GM11168 (cell line): ENCODE measurements around the gene PILRA.
"Not testable (repeated sequence)": the region's sequence is repeated elsewhere in the genome, so short reads cannot be mapped to it uniquely, and the experiment has no call there.

ENCODE experiments used
- in situ Hi-C: fragments of 300-500 bp; cut with MboI; formaldehyde crosslinking; loops from one replicate; pipeline ENCODE4 v1.12.0; 2022; ENCODE audit warnings: low sequenced_read_pairs; ENCODE audit not compliant: unreplicated experiment

The PILRA gene

DNA sequence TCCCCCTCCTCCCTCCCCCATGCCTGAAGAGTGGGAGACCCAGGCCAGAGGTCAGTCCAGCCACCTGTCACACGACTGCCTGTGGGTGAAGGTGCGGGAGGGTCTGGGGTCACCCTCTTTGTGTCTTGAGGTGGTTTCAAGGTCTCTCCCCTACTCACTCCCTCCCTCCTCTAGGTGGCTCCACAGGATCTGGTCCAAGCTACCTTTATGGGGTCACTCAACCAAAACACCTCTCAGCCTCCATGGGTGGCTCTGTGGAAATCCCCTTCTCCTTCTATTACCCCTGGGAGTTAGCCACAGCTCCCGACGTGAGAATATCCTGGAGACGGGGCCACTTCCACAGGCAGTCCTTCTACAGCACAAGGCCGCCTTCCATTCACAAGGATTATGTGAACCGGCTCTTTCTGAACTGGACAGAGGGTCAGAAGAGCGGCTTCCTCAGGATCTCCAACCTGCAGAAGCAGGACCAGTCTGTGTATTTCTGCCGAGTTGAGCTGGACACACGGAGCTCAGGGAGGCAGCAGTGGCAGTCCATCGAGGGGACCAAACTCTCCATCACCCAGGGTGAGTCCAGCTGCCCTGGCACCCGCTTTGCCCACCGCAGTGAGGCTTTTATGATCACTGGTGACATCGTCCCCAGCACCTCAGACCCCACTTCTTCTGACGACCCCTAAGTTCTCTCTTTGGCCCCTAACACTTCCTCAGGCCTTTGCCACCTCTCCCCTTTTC, 747 bp downstream of the PILRA start:
- in situ Hi-C loops: loop anchor here (5.0 kb wide), 1 partner anchor 33 kb away; no protein-coding TSS in a partner anchor

DNA sequence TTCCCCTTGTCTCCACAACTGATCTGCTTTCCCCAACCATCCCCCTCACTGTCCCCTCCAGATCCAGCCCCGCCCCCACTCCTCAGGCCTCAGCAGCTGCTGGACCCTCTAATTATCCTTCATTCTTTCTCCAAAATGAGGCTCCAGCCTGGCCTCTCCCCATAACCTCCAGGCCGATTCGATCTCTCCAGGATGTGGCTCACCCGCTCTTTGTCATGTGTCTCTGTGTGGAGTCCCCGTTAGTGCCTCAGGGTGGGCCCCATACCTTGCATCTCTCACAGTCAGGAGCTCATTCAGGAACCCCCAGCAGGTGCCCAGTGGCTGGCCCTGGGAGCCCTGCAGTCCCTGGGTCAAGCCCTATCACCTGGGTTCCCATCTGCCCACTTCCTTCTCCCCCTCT, 1.3 kb downstream of the PILRA start:
- in situ Hi-C loops: loop anchor here (5.0 kb wide), 1 partner anchor 33 kb away; no protein-coding TSS in a partner anchor

DNA sequence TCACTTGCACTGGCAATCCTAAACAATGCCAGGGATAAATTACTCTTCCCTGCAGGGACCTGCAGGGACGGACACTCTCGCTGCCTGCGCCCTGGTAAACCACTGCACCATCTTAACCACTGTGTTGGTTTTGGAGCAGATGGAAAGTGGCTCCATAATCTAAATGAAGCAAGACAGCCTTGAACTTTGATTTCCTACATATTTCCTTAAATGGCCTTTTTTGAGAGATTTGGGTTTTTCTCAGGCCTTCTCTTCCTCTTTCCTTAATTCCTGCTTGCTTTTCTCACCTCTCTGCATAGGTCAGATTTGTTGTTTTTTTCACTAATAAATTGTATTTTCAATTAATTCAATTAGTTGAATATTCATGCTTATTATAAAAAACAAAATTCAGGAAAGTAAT, 2.8 kb downstream of the PILRA start:
- in situ Hi-C loops: no loop called here

DNA sequence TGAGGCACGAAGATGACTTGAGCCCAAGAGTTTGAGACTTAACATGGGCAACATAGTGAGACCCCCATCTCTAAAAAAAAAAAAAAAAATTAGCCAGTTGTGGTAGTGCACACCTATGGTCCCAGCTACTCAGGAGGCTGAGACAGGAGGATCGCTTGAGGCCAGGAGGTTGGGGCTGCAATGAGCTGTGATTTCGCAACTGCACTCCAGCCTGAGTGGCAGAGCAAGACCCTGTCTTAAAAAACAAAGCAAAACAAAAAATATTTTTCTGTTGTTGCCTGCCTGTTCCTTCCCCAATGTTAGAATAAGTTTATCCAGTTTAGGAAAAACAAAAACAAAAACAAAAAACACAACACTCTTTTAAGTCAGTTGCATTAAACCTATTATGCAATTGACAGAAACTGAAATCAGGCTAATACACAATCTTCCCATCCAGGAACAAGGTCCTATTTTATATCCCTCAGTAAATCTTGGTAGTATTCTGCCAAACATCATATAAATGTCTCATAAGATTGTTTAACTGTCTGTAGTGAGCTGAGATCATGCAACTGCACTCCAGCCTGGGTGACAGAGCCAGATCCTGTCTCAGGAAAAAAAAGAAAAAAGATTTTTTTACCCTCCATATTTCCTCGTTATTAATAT, 4.9 kb downstream of the PILRA start:
- in situ Hi-C loops: no loop called here

DNA sequence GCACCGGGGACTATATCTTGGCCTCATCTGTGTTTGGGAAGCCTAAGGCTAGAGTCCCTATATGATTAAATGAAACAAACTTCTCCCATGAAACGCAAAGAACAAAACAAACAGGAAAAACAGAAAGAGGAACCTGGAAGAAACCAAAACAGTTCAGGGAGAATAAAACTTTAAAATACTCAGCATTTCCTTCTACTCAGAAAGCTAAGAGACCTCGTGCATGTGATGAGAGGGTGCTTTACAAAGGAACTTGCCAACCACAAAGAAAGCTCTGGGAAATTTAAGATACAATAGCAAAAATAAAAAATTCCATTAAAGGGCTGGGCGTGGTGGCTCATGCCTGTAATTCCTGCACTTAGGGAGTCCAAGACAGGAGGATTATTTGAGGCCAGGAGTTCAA, 6.9 kb downstream of the PILRA start:
- in situ Hi-C loops: no loop called here

DNA sequence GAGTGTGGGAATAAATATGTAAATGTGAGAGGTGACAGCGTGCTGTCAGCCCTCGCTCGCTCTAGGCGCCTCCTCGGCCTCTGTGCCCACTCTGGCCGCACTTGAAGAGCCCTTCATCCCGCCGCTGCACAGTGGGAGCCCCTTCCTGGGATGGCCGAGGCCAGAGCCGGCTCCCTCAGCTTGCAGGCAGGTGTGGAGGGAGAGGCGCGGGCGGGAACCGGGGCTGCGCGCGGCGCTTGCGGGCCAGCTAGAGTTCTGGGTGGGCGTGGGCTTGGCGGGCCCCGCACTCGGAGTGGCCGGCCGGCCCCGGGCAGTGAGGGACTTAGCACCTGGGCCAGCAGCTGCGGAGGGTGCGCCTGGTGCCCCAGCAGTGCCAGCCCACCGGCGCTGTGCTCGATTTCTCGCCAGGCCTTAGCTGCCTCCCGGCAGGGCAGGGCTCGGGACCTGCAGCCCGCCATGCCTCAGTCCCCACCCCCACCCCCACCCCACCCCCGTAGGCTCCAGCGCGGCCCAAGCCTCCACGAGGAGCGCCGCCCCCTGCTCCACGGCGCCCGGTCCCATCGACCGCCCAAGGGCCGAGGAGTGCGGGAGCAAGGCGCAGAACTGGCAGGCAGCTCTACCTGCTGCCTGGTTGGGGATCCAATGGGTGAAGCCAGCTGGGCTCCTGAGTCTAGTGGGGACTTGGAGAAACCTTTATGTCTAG, 8.4 kb downstream of the PILRA start:
- in situ Hi-C loops: not testable (repeated sequence)

DNA sequence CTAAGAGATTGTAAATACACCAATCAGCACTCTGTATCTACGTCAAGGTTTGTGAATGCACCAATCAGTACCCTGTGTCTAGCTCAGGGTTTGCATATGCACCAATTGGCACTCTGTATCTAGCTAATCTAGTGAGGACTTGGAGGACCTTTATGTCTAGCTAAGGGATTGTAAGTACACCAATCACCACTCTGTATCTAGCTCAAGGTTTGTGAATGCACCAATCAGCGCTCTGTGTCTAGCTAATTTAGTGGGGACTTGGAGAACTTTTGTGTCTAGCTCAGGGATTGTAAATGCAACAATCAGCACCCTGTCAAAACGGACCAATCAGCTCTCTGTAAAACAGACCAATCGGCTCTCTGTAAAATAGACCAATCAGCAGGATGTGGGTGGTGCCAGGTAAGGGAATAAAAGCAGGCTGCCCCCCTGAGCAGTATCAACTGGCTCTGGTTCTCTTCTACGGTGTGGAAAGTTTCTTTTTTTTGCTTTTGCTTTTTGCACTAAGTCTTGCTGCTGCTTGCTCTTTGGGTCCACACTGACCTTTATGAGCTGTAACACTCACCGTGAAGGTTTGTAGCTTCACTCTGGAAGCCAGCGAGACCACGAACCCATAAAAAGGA, 9.1 kb downstream of the PILRA start:
- in situ Hi-C loops: not testable (repeated sequence)

DNA sequence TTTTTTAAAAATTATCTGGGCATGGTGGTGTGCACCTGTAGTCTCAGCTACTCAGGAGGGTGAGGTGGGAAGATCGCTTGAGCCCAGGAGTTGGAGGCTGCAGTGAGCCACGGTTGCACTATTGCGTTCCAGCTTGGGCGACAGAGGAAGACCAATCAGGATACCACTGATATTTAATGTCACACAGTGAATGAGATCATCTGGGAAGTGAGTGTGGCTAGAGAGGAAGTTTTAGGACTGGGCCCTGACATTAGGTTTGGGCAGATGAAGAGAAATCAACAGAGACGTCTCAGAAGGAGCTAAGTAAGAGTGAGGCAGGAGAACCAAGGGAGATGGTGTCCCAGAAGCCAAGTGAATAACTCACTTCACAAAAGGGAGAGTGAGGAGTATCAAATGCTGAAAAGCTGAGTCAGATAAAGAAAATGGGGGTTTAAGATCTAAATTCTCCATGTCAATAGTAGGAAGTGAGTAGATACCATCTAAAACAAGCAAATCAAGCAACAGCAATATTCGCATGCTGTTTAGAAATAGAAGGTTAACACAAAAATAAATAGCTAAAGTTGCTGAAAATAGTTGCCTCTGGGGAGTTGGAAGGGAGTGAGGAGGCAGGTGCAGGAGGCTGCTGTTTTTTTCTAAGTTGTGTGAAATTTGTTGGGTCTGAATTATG, 11.5 kb downstream of the PILRA start:
- in situ Hi-C loops: no loop called here

DNA sequence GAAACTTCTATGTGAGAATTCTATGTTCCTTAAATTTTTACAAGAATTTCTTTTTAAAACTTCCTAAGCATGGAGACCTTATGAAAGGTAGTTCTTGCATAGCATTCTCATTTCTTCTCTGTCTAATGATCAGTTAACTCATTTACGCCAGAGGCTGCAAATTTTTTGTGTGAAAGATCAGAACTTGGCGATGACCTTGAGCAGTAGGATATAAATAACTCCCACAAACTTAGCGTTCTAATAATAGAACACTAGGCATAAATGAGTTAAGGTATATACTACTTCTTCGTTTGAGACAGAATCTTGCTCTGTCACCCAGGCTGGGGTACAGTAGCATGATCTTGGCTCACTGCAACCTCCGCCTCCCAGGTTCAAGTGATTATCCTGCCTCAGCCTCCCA, 13.7 kb downstream of the PILRA start:
- in situ Hi-C loops: no loop called here

DNA sequence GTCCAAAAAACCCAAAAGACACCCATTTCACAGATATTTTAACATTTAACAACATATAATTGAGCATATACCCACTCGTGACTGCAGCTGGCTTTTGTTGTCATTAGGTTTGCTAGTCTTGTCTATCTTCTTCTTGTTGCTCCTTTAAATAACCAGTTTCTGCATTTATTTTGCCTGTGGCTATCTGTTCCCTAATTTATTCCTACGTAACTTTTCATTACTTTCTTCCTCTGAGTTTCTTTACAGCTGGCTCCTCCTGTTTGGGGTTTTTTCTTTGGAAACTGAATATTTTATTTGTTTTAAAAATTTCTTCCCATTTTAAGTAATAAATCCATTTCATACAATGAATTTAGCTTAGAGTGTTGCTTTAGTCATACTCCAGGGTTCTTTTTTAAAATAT, 14.4 kb downstream of the PILRA start:
- in situ Hi-C loops: no loop called here

DNA sequence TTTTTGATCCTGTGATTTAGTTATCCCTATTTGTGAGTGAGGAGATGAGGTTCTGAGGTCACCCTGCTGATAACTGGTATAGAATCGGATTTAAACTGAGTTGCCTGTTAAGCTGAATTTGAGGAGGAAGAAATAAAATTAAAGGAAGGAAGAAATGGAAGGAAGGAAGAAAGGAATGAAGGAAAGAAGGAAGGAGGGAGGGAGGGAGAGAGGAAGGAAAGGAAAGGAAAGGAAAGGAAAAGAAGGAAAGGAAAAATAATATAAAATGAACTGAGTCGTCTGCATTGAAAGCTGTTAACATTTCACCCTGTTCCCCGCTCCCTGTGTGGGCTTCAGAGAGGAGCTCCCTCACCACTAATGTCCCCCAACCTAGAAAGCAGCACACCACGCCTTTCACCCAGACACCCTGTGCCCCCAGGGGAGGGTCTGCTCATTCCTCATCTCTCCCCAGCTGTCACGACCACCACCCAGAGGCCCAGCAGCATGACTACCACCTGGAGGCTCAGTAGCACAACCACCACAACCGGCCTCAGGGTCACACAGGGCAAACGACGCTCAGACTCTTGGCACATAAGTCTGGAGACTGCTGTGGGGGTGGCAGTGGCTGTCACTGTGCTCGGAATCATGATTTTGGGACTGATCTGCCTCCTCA, 16.3 kb downstream of the PILRA start:
- in situ Hi-C loops: no loop called here

DNA sequence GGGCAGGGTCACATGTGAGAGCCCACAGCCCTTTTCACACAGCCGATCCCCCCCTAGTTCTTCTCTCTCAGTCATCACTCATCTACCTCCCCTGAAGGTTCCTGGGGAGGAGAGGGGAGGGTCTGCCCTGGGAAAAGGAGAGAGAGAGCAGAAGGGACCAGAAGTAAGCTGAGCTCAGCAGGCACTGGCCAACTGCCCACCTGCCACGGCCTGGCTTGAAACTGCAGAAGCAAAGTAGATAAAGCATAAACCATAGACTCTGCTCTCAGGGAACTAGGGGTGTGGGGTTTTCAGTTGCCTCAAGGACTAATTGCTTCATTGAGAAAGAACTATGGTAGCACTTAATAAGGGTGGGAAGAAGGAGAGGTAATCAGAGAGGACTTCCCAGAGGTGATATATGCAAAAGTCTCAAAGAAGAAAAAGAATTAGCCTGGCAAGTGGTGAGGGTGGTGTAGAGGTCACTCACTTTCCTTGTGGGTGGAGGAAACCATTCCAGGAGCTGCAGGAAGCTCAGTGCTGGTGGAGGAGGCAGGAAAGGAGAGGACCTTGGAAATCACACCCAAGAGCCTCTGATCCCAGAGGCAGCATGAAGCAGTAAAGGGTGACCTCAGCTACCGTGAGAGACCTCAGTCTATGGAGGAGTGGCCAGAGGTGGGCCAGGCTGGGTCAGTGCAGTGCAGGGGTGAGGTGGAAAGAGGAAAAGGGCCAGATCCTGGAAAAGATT, 17.2 kb downstream of the PILRA start:
- in situ Hi-C loops: no loop called here

DNA sequence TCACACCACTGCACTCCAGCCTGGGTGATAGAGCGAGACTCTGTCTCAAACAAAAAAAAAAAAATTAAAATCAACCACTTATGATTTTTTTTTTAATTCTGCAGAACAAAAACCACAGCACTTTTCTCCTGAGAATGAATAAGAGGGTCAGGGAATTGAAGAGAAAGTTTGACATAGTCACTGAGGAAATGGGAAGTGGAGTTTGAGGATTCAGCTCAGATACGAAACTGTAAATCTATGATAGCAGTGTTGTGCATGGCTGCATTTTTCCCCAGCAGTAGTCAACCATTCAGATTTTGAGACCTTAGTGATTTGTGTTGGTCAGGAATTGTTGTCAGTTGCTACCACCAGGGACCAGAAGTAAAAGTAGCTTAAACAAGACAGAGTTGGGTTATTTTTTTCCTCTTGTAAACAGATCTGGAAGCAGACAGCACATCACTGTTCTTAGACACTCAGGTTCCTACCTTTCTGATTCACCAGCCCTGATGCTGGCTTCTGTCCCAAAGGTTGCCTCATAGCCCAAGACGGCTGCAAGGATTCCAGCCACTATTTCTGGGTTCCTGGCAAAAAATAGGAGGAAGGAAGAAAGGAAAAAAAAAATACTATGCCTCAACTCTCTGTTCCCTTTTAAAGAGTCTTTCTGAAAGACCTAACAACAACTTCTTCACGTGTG, 20.1 kb downstream of the PILRA start:
- in situ Hi-C loops: no loop called here

DNA sequence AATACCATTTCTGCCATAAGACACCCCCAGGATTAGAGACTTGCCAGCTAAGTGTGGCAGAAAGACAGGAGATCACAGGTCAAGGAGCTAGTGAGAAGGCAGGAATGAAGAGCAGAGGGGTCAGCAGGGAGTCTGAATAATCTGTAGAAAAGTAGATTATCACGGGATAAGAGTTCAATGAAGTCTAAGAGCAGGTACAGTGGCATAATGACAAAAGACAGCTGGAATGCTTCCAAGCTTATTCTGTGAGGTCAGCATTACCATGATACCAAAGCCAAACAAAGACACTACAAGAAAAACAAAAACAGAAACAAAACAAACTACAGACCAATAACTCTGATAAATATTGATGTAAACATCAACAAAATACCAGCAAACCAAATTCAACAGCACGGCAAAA, 20.8 kb downstream of the PILRA start:
- in situ Hi-C loops: no loop called here

DNA sequence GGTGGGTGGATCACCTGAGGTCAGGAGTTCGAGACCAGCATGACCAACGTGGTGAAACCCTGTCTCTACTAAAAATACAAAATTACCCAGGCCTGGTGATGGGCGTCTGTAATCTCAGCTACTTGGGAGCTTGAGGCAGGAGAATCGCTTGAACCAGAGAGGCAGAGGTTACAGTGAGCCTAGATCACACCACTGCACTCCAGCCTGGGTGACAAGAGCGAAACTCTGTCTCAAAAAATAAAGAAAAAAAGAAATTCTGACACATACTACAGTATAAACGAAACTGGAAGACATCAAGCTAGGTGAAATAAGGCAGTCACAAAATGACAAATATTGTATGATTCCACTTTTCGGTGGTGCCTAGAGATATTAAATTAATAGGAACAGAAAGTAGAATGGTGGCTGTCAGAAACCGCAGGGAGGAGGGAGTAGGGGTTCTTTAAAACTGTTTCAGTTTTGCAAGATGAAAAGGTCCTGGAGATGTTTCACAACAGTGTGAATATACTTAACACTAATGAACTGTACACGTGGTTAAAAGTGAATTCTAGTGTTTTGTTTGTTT, 23.2 kb downstream of the PILRA start:
- in situ Hi-C loops: no loop called here

DNA sequence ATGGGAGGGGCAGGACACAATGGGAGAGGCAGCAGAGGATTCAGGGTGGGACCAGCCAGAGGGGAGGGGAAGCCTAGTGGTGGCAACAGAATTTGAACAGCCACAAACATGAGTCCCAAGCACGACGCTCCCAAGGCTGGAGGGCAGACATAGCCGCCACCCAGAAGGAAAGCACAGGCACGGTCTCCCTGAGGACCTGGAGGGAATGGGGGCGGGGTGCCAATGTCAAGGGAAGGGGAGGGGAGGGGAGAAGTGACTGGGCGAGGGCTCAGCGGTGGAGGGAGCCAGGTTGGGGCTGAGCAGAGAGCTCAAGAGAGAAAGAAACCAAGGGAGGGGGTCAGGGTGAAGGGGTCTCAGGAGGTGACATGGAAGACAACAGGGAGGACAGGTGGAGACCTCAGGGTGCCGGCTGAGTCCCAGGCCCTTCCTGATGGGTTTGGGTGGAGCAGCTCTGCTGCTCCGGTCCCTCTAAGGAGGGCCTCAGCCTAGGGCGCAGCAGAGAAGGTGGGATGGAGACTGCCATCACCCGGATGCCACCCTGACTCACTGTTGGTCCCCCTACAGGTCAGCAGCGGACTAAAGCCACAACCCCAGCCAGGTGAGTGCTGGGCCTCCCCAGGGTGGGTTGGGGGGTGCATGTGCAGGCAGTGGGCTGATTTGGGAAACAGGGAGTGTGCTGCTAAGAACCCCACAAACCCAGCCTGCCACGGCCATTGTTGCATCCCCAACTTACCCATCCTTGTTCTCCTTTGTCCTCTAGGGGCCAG, 24.2 kb downstream of the PILRA start:
- in situ Hi-C loops: no loop called here

DNA sequence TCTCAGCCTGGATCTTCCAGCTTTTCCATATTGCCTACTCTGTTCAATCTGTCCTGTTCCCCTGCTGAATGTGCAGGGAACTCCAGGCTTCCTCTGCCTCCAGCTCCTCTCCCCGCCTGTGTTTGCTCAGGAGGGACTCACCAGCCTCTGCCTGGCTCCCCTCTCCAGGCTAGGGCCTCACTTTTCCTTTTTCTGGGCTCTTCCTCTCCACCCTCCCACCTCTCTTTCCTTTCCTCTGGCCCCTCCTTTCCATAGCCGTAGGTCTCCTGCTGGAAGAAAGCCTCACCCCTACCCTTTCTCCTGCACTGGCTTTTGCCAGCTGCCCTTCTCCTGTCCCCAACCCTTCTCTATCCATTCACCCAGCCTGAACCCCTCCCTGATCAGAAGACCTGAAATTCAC, 25.0 kb downstream of the PILRA start:
- in situ Hi-C loops: no loop called here

DNA sequence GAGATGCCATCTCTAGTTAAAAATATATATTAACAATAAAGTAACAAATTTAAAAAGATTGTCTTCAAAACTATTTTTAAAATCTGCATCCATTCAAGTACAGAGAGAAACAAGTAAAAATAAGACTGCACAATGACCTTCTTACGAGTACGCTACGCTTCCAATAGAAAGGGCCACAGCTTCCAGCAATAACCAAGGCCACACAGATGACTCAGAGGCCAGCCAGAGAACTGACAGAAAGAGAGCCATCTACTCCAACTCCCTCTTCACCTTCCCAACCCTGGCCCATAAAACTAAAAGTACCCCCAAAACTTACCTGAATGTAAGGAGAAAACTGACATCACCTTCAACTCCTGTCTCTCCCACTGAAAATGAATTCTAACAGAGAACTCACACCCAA, 26.8 kb downstream of the PILRA start:
- in situ Hi-C loops: loop anchor here (10.0 kb wide), 1 partner anchor 45 kb away; the partner anchor contains the start of gene PILRB
